ENCODE data around the gene ITGAV.

The ITGAV gene

GRCh38 chr2:186659383-186659782 is 69.5 kb downstream of the ITGAV start:
- in situ Hi-C loops (cut with MboI; ENCODE audit: low sequenced_read_pairs) = no loop called here

- in situ Hi-C loops (cut with MboI; ENCODE audit: low sequenced_read_pairs) = no loop called here
Observed at GRCh38 chr2:186664385-186665043, 74.7 kb downstream of the ITGAV start.

- in situ Hi-C loops (cut with MboI; ENCODE audit: low sequenced_read_pairs) = no loop called here
Observed at GRCh38 chr2:186669146-186669545, 79.3 kb downstream of the ITGAV start.

GRCh38 chr2:186670831-186671230 is 81.0 kb downstream of the ITGAV start:
- in situ Hi-C loops (cut with MboI; ENCODE audit: low sequenced_read_pairs) = no loop called here

- in situ Hi-C loops (cut with MboI; ENCODE audit: low sequenced_read_pairs) = no loop called here
Observed at GRCh38 chr2:186675380-186675779, 85.5 kb downstream of the ITGAV start.

- in situ Hi-C loops (cut with MboI; ENCODE audit: low sequenced_read_pairs) = no loop called here
Observed at GRCh38 chr2:186683341-186683740, 93.5 kb downstream of the ITGAV start.

GRCh38 chr2:186687807-186688211 is 98.0 kb downstream of the ITGAV start:
- in situ Hi-C loops (cut with MboI; ENCODE audit: low sequenced_read_pairs) = no loop called here

- in situ Hi-C loops (cut with MboI; ENCODE audit: low sequenced_read_pairs) = no loop called here
Observed at GRCh38 chr2:186688813-186689212, 99.0 kb downstream of the ITGAV start.

- in situ Hi-C loops (cut with MboI; ENCODE audit: low sequenced_read_pairs) = no loop called here
Observed at GRCh38 chr2:186690786-186691185, 100.9 kb downstream of the ITGAV start.

- in situ Hi-C loops (cut with MboI; ENCODE audit: low sequenced_read_pairs) = no loop called here
Observed at GRCh38 chr2:186691231-186691630, 101.4 kb downstream of the ITGAV start.

- in situ Hi-C loops (cut with MboI; ENCODE audit: low sequenced_read_pairs) = no loop called here
Observed at GRCh38 chr2:186691900-186692299, 102.0 kb downstream of the ITGAV start.

- in situ Hi-C loops (cut with MboI; ENCODE audit: low sequenced_read_pairs) = no loop called here
Observed at GRCh38 chr2:186693446-186693832, 103.6 kb downstream of the ITGAV start.

GRCh38 chr2:186695081-186695756 is 105.4 kb downstream of the ITGAV start:
- in situ Hi-C loops (cut with MboI; ENCODE audit: low sequenced_read_pairs) = no loop called here

- in situ Hi-C loops (cut with MboI; ENCODE audit: low sequenced_read_pairs) = no loop called here
Observed at GRCh38 chr2:186696290-186696689, 106.4 kb downstream of the ITGAV start.

GRCh38 chr2:186696804-186697203 is 106.9 kb downstream of the ITGAV start:
- in situ Hi-C loops (cut with MboI; ENCODE audit: low sequenced_read_pairs) = no loop called here

GRCh38 chr2:186697536-186697935 is 107.7 kb downstream of the ITGAV start:
- in situ Hi-C loops (cut with MboI; ENCODE audit: low sequenced_read_pairs) = no loop called here

- in situ Hi-C loops (cut with MboI; ENCODE audit: low sequenced_read_pairs) = no loop called here
Observed at GRCh38 chr2:186699742-186700141, 109.9 kb downstream of the ITGAV start.

GRCh38 chr2:186702006-186702405 is 112.2 kb downstream of the ITGAV start:
- in situ Hi-C loops (cut with MboI; ENCODE audit: low sequenced_read_pairs) = no loop called here

GRCh38 chr2:186702501-186702900 is 112.6 kb downstream of the ITGAV start:
- in situ Hi-C loops (cut with MboI; ENCODE audit: low sequenced_read_pairs) = no loop called here

GRCh38 chr2:186704897-186705296 is 115.0 kb downstream of the ITGAV start:
- in situ Hi-C loops (cut with MboI; ENCODE audit: low sequenced_read_pairs) = no loop called here

- in situ Hi-C loops (cut with MboI; ENCODE audit: low sequenced_read_pairs) = no loop called here
Observed at GRCh38 chr2:186709529-186710450, 119.9 kb downstream of the ITGAV start.

GRCh38 chr2:186713691-186714090 is 123.8 kb downstream of the ITGAV start:
- in situ Hi-C loops (cut with MboI; ENCODE audit: low sequenced_read_pairs) = no loop called here

Data from hTERT RPE-1 (cell line).